ENCODE results near the gene ASZ1.

The ASZ1 gene

DNA sequence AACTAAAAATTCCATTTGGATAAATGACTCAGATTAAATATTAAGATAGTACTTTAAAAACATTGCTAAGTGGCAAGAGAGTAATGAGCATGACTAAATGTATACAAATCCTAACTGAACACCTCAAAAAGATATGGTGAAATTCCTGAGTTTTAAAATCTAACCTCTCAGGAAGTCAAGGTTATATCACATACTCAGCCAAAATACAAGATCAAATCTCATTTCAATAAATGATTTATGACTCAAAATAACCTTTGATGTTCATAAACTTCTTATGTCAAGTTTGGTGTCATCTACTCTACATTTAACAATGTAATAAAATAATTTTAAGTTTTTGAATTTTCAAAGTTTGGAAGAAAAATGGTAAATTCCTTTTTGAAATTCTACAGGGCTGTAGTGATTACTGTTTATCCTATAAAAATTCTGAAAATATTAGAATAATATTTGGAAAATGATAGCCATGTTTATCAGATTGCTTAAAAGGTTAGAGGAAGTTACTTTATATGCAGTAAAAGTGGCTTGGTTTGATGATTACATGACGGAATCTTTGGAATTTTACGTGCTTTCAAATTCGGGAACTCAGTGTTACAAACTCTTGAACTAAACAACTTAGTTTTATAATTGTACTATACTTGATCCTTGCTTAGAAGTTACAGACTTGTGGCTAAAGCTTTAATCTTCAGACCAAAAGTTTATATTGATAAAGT, 43.7 kb downstream of the ASZ1 start:
- no peak for ATAC-seq
- Mint-ChIP-seq H3K36me3 (no peaks in the 10 kb centered on the region), H3K27ac (no peak overlapping the region)

DNA sequence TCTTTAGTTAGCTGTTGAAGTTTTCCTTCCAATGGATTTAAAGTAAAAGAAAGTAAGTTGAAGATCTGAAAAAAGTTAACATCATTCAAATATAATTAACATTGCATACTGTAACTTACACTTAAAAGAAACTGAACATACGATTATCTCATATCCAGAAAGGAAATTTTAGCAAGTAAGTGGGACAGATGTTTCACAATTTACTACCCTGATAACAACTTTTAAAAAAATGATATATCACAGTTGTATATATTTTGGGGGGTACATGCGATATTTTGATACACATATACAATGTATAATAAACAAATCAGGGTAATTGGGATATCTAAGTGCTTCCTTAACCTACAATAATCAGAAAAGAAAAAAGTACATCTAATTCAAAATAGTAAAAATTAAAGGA, 44.2 kb downstream of the ASZ1 start:
- peaks cover 6% of the 10 kb centered on the region for H3K9me3 Mint-ChIP-seq
- ATAC-seq: no peak
- H3K36me3 Mint-ChIP-seq: no peaks in the 10 kb centered on the region
- H3K4me3 Mint-ChIP-seq: no peak overlapping the region
- H3K27me3 Mint-ChIP-seq: no peaks in the 10 kb centered on the region
- no peaks in the 10 kb centered on the region for H3K4me1 Mint-ChIP-seq
- no peak overlapping the region for H3K27ac Mint-ChIP-seq

More for the DNA sequence above, 43.7 kb downstream of the ASZ1 start:
- Mint-ChIP-seq H3K4me3 (no peak overlapping the region), H3K4me1 (no peaks in the 10 kb centered on the region), H3K9me3 (peaks cover 9% of the 10 kb centered on the region), H3K27me3 (no peaks in the 10 kb centered on the region)

DNA sequence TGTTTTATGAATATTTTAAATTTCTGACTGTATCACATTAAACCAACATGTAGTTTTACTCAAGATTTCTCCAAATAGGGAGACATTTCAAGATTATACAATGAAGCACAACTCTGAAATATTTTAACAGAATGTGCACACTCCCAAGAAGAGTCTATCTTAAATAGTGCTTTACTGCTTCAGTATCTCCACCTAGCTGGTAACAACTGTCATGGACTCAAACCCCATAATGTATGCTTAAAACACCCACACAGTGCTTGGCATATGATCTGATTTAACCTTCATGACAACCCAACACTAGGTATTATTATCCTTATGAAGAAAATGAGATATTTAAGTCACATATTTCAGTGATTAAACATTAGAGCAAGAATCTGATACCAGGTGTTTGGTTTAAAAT, 45.9 kb downstream of the ASZ1 start:
- Mint-ChIP-seq H3K9me3 (no peaks in the 10 kb centered on the region), H3K4me3 (no peak overlapping the region), H3K4me1 (no peaks in the 10 kb centered on the region), H3K36me3 (no peaks in the 10 kb centered on the region), H3K27ac (no peak overlapping the region), H3K27me3 (no peaks in the 10 kb centered on the region)
- no peak for ATAC-seq

DNA sequence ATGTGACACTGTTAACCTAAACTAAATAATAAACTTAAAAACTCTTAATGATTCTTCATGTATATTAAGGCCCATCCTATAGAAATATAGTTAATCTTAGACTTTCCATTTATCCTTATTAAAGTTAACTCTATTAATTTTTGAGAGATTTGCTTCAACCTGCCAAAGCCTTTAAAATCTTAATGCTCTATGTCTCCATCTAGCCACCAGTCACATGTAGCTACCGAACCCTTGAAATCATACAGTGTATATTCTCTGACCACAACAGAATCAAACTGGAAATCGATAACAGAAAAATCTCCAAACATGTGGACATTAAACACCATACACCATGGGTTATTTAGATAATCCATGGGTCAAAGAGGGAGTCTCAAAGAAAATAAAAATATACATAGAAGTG, 51.9 kb downstream of the ASZ1 start:
- no peak overlapping the region for H3K27ac Mint-ChIP-seq
- H3K4me1 Mint-ChIP-seq: no peaks in the 10 kb centered on the region
- H3K27me3 Mint-ChIP-seq: no peaks in the 10 kb centered on the region
- no peak overlapping the region for H3K4me3 Mint-ChIP-seq
- no peaks in the 10 kb centered on the region for H3K9me3 Mint-ChIP-seq
- no peaks in the 10 kb centered on the region for H3K36me3 Mint-ChIP-seq
- no peak for ATAC-seq

DNA sequence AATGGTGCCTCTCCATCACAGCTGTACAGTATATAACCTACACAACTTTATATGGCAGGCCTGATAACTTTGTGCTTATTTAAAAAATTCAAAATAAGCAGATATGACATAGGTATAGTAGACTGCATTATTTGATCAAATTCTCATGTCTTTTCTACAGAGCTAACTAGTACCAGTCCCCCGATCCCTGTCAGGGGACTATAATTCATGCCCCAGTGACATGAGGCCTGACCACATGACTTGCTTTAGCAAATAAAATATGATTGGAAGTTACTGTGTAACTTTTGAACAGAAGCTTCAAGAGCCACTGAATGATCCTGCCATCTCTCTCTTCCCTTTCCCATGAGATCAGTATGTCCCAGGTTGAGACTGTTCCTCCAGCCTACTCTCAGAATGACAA, 55.2 kb downstream of the ASZ1 start:
- H3K4me1 Mint-ChIP-seq: no peaks in the 10 kb centered on the region
- ATAC-seq: no peak
- no peak overlapping the region for H3K27ac Mint-ChIP-seq
- H3K36me3 Mint-ChIP-seq: no peaks in the 10 kb centered on the region
- no peak overlapping the region for H3K4me3 Mint-ChIP-seq
- H3K27me3 Mint-ChIP-seq: no peaks in the 10 kb centered on the region
- H3K9me3 Mint-ChIP-seq: no peaks in the 10 kb centered on the region

DNA sequence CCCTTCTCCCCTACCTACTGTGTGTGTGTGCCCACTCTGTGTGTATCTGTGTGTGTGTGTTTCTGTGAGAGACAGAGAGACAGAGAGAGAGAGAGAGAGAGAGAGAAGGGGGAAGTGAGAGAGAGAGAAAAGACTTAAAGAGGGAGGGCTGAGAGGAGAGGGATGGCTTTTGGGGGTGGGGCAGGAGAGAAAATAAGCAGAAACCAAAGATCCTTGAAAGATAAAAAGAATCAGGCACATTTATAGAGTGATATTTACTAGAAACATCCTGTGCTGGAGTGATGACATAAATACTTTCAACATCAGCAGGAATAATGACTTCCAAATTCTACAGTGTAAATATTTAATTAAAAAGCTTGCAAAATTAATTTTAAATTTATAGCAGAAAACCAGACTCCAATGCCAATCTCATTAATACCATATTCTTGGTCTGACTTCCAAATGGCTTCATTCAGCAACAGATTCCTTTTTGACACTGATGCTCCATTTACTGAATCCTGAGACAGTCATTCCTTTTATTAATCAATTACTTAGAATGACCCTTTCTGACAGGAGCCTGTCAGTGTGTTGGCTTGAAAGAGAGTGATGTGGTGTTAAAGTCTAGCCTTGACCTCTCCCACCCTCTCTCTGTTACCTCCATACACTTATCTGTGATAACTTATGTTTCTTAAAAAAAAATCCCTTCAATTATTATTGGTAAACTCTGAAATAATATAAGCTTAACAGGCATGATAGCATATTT, 62.8 kb downstream of the ASZ1 start:
- Mint-ChIP-seq H3K27ac (no peak overlapping the region), H3K9me3 (peaks cover 3% of the 10 kb centered on the region), H3K27me3 (no peaks in the 10 kb centered on the region), H3K4me1 (no peaks in the 10 kb centered on the region), H3K36me3 (no peaks in the 10 kb centered on the region), H3K4me3 (no peak overlapping the region)
- ATAC-seq: no peak

DNA sequence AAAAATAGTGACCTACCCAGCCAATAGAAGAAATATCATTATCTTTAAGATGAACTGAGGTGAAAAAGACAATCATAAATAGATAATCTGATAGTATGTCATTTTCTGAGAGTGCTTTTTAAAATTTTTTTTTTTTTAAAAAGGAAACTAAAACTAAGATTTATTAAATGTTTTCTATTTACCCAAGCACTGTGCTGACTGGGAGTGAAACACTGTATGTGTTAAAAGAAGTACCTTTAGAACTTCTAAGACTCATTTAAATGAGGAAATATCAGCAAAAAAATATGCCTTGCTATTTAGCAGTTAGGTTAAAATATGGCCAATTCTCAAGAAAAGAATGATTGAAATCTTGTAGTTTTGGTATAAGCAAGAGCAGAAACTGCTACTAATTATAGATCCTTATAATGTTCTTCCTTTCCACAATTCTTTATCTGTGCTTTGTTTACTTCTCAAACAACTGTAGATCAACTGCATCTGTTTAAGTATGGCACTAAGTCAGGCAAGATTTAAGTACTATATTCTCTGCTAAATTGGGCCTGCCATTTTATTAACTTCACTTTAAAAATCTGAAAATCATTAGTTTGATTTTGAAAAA, 64.9 kb downstream of the ASZ1 start:
- no peaks in the 10 kb centered on the region for H3K27me3 Mint-ChIP-seq
- H3K4me3 Mint-ChIP-seq: no peak overlapping the region
- ATAC-seq: no peak
- H3K9me3 Mint-ChIP-seq: peaks cover 3% of the 10 kb centered on the region
- H3K27ac Mint-ChIP-seq: no peak overlapping the region
- no peaks in the 10 kb centered on the region for H3K4me1 Mint-ChIP-seq
- H3K36me3 Mint-ChIP-seq: no peaks in the 10 kb centered on the region

DNA sequence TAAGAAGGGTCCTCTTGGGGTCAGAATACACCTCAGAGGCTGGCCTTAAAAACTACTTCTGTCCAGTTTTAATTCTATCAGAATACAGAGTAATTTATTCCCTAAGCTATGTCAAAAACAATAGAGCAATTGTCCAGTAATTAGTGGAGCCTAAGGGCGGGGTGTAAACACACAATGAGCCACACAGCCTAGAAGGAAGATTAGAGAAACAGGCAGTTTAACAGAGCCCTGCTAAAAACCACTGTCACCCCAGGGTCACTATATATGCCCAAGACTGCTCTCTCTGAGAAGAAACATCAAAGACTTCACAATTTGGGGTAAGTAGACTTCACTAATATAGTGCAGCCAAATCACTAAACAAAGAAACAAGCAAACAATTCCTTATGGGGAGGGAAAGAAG, 77.3 kb downstream of the ASZ1 start:
- Mint-ChIP-seq H3K4me3 (no peak overlapping the region), H3K9me3 (no peaks in the 10 kb centered on the region), H3K27me3 (peaks cover 20% of the 10 kb centered on the region), H3K27ac (no peak overlapping the region), H3K4me1 (no peaks in the 10 kb centered on the region), H3K36me3 (no peaks in the 10 kb centered on the region)
- no peak for ATAC-seq

DNA sequence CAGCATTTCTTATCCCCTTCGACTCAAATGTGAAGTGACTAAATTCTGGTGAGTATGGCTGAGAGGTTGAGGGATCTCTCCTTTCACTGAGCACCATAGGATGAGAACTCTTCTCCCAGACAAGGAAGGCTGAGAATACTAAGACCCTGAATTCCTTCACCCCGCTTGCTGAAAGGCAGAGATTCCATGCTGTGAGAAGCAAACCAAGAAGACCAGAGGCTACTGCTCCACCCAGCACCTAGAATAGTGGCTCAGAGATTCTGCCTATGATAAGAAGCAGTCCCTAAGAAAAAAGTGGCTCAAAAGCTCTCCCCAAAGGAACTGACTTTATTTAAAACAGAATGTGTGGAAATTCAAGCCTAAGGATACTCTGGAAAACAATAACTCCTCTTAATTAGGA, 77.7 kb downstream of the ASZ1 start:
- no peak overlapping the region for H3K4me3 Mint-ChIP-seq

DNA sequence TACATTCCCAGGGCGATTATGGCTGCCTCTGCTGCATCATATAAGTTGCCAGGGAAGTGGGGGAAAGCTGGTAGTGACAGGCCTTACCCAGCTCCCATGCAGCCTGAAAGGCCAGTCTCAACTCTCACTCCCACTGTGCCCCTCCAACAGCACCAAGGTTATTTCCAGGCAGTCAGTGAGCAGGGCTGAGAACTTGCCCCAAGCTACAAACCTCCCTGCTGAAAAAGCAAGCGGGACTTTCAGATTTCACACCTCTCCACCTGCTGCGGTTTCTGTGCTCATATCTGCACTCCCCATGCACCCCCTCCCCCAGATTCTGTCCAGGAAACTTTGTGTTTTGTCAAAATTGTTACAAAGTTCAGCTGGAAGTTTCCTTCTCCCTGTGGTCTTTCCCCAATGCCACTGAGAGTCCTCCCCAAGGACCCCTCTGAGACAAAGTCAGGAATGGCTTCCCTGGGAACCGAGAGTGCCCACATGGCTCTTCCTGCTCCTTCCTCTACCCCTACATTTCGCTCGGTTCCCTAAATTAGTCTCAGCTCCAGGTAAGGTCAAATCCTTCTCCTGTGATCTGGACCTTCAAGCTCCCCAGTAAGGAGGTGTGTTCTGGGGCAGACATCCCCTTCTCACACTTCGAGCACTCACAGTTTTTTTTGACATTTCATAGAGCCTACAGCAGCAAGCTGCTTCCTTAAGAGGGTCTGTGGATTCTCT, 79.2 kb downstream of the ASZ1 start:
- H3K27me3 Mint-ChIP-seq: peaks cover 20% of the 10 kb centered on the region
- no peak for ATAC-seq
- H3K9me3 Mint-ChIP-seq: no peaks in the 10 kb centered on the region
- H3K36me3 Mint-ChIP-seq: no peaks in the 10 kb centered on the region
- H3K27ac Mint-ChIP-seq: no peak overlapping the region
- no peaks in the 10 kb centered on the region for H3K4me1 Mint-ChIP-seq
- no peak overlapping the region for H3K4me3 Mint-ChIP-seq

More for the DNA sequence above, 77.7 kb downstream of the ASZ1 start:
- Mint-ChIP-seq H3K27ac (no peak overlapping the region), H3K36me3 (no peaks in the 10 kb centered on the region), H3K9me3 (no peaks in the 10 kb centered on the region), H3K27me3 (peaks cover 20% of the 10 kb centered on the region), H3K4me1 (no peaks in the 10 kb centered on the region)
- ATAC-seq: no peak

DNA sequence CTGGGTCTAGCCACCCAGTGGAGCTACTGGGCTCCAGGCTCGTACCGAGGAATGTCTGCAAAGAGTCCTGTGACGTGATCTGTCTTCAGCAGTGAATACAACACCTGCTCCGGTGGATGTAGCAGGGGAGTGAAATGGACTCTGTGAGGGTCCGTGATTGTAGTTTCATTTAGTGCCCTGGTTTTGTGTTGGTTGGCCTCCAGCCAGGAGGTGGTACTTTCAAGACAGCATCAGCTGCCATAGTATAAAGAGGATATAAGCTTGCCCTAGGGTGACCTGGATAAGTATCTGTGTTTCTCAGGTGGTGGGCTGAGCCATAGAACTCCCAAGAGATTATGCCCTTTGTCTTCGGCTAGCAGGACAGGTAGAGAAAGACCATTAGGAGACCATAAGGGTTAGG, 79.8 kb downstream of the ASZ1 start:
- Mint-ChIP-seq H3K4me1 (no peaks in the 10 kb centered on the region), H3K36me3 (no peaks in the 10 kb centered on the region), H3K9me3 (no peaks in the 10 kb centered on the region), H3K4me3 (no peak overlapping the region), H3K27ac (no peak overlapping the region), H3K27me3 (peaks cover 20% of the 10 kb centered on the region)
- ATAC-seq: no peak

DNA sequence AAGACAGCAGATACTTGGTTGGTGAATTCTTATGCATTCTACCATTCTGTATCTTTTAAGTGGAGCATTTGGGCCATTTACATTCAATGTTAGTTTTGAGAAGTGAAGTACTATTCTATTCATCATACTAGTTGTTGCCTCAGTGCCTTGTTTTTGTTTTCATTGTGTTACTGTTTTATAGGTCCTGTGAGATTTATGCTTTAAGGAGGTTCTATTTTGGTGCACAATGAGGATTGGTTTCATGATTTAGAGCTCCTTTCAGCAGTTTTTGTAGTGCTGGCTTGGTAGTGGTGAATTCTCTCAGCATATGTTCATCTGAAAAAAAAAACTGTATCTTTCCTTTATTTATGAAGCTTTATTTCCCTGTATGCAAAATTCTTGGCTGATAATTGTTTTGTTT, 81.1 kb downstream of the ASZ1 start:
- H3K27me3 Mint-ChIP-seq: peaks cover 20% of the 10 kb centered on the region
- H3K36me3 Mint-ChIP-seq: no peaks in the 10 kb centered on the region
- no peak overlapping the region for H3K27ac Mint-ChIP-seq
- H3K9me3 Mint-ChIP-seq: no peaks in the 10 kb centered on the region
- no peak for ATAC-seq
- no peak overlapping the region for H3K4me3 Mint-ChIP-seq
- H3K4me1 Mint-ChIP-seq: no peaks in the 10 kb centered on the region

DNA sequence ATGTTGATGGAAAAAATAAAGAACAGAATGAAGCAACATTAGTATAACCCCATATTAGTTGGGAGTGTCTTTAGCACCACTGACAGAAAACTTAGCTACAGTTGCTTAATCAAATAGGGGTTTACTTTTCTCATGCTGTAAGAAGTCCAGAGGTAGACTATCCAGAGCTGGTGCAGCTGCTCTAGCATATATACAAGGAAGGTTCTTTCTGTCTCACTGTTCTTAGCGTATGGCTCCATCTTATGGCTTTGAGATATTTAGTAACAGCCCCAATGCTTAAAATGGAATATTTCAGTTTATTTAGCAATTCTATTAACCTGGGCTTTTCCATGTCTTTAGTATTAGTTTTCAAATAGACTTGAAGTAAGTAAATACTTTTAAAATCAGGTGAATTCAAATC, 89.3 kb downstream of the ASZ1 start:
- Mint-ChIP-seq H3K36me3 (no peaks in the 10 kb centered on the region), H3K4me1 (no peaks in the 10 kb centered on the region), H3K4me3 (no peak overlapping the region), H3K27ac (no peak overlapping the region), H3K27me3 (no peaks in the 10 kb centered on the region), H3K9me3 (peaks cover 4% of the 10 kb centered on the region)
- no peak for ATAC-seq

DNA sequence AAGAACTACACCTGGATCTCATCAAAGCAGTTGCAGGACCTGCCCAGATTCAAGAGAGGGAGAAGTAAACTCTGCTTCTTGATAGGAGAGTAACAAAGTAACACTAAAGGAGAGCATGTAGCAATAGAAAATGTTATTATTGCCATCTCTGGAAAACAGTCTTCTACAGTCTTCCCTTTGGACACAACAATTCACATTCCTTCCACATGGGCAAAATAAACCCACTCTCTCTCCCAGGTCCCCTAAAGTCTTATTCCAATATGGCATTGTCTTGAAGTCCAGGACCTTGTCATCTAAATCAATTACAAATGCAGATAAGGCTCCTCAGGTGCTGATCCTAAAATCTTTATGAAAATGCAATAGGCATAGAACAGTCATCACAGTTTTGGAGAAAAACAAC, 94.1 kb downstream of the ASZ1 start:
- H3K4me1 Mint-ChIP-seq: no peaks in the 10 kb centered on the region
- H3K9me3 Mint-ChIP-seq: peaks cover 19% of the 10 kb centered on the region
- no peak for ATAC-seq
- no peak overlapping the region for H3K27ac Mint-ChIP-seq
- no peak overlapping the region for H3K4me3 Mint-ChIP-seq
- no peaks in the 10 kb centered on the region for H3K36me3 Mint-ChIP-seq
- H3K27me3 Mint-ChIP-seq: no peaks in the 10 kb centered on the region

DNA sequence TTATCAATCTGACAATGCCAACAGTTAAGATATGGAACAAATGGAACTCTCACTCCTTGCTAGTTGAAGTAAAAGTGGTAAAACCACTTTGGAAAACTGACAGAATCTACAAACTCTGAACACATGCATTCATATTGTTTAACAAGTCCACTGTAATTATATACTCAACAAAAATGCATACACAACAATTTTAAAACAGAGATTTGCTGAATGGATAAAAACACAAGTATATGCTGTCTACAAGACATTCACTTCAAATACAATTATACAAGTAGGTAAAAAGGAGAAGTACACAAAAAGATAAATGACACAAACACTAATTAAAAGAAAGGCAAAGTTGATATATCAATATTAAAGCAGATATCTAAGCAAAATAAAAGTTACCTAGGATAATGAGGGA, 95.3 kb downstream of the ASZ1 start:
- peaks cover 4% of the 10 kb centered on the region for H3K27me3 Mint-ChIP-seq
- no peak overlapping the region for H3K27ac Mint-ChIP-seq
- H3K36me3 Mint-ChIP-seq: no peaks in the 10 kb centered on the region
- ATAC-seq: no peak
- H3K9me3 Mint-ChIP-seq: peaks cover 19% of the 10 kb centered on the region
- H3K4me1 Mint-ChIP-seq: no peaks in the 10 kb centered on the region
- H3K4me3 Mint-ChIP-seq: no peak overlapping the region

Measured in stimulated activated memory B cell treated with anti-CD40 and anti-IgM and Interleukin-4, amounts not matched to agents 10 μg/mL and 1 μg/mL and 100 μg/mL, for 72 hours (primary cell).